Measurements from ENCODE around the gene PLA2G6. TPM values are rescaled to one million over a fixed set of nuclear protein-coding genes. Genes with fewer than 3 reads are reported as not detected.
A peak's percentile ranks its signal among the peaks of the same experiment; 100 is the strongest.

PLA2G6 gene
- total RNA-seq, 1 donor from 2014 or later, result 17.0 TPM

DNA sequence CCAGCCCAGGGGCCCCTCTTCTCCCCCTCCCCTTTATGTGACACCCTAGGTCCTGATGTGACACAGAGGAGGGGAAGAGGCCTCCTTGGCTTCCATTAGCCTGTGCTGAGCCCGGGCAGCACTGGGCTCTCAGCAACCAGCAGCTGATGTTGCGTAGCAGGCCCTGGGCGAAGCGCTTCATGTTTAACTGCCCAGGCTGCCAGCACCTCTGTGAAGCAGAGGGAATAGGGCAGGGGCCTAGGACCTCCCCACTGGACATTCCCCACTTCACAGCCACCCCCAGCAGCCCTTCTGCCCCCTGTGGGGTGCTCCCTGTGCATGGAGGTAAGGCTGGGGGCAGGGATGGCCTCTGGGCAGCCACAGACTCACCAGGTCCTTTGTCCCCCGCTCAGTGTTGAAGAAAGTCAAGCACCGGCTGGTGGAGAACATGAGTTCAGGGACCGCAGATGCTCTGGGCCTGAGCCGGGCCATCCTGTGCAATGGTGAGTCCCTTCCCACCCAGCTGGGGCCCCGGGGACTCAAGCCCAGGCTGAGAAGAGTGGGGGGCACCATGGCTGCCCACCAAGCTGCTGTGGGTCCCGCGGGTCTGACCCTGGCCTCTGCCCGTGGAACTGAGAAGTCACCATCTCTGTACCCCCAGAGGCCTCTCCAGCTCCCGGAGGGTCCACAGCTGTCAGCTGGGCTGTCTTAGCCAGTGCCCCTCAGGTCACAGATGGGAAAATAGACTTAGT, 112.8 kb downstream of the PLA2G6 start:
- intact Hi-C loops (cut with micrococcal nuclease), result no loop called here
- DNase-seq (no peak), ATAC-seq (peak; percentile 14)

DNA sequence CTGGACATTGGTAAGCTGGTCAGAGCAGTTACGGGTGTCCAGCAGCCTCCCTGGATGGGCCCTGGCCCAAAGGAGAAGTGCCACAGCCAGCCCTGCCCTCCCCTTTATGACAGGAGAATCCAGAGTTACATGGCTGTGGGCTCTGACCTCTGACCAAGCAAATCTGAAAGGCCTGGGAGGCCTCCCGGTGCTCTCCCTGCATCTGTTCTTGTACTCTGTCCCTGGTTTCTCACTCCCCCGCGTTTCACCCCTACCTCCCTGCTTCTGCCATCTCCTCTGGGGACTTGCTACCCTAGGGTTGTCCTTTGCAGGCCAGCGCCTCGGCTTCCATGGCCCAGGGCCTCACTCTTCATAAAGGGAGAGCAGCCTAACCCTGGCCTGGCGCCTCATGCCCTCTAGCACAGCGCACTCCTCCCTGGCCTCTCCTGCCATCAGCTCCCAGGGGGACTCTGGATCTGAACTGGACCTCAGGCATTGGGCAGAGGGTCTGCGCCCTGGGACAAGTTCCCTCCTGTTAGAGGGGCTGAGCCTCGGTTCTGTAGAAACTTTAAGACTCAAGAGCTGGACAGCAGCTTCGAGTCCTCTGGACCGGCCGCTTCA, 113.8 kb downstream of the PLA2G6 start:
- ATAC-seq, result no peak
- no peak for DNase-seq
- intact Hi-C loops (cut with micrococcal nuclease), result no loop called here

GRCh38 chr22:38067028-38067415, 114.6 kb downstream of the PLA2G6 start:
- ATAC-seq (no peak), DNase-seq (no peak)
- intact Hi-C loops (cut with micrococcal nuclease), result no loop called here

DNA sequence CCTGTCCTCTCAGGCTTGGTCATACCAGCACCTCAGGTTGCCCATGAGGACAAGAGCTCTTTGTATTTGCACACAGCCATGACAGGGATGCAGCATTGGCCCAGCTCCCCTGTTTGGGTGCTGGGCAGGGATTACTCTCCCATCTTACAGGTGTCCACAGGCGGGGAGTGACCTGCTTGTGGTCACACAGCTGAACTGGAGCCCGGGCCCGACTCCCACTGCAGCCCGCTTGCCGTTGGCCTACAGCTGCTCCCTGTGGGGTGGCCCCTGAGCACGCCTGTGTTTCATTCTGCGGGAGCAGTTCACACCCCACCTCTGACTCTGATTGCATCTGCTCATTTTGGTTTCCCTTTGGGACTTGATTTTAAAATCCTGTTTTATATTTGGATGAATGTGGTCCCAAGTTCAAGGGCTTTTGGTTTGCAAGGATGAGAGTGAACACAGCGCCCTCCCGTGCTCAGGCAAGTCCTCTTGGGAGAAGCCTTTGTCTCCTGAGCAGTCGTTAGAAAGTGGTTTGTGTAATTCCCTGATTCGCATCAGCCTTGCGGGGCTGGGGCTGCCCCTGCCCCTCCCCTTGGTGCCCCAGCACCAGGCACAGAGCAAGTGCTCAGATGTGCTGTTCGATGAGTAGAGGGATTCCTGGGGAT, 115.1 kb downstream of the PLA2G6 start:
- no peak for ATAC-seq
- no peak for DNase-seq
- intact Hi-C loops (cut with micrococcal nuclease), result no loop called here

GRCh38 chr22:38065539-38065938, 116.1 kb downstream of the PLA2G6 start:
- ATAC-seq (no peak), DNase-seq (no peak)
- intact Hi-C loops (cut with micrococcal nuclease), result no loop called here

GRCh38 chr22:38062791-38063190, 118.8 kb downstream of the PLA2G6 start:
- no peak for DNase-seq
- peak; percentile 58 for ATAC-seq
- intact Hi-C loops (cut with micrococcal nuclease), result no loop called here

Other genes with a start within 250 kb of the PLA2G6 start
- gene C22orf23, start 228.2 kb downstream of the PLA2G6 start, total RNA-seq, result 0.30 TPM
- 90.7 TPM for gene POLR2F, start 228.1 kb downstream of the PLA2G6 start, total RNA-seq
- 1.9 TPM for gene SOX10, start 197.3 kb downstream of the PLA2G6 start, total RNA-seq
- 26.5 TPM for gene PICK1, start 124.4 kb downstream of the PLA2G6 start, total RNA-seq
- not detected for gene SLC16A8, start 97.6 kb downstream of the PLA2G6 start, total RNA-seq
- 0.15 TPM for gene BAIAP2L2, start 71.1 kb downstream of the PLA2G6 start, total RNA-seq
- gene MAFF, start 20.2 kb upstream of the PLA2G6 start, total RNA-seq, result 5.3 TPM
- 42.8 TPM for gene TMEM184B, start 91.2 kb upstream of the PLA2G6 start, total RNA-seq
- 72.6 TPM for gene CSNK1E, start 135.6 kb upstream of the PLA2G6 start, total RNA-seq

Data from left ventricle myocardium superior (tissue), 1 donor.